Myometrial cell (primary cell): ENCODE measurements around the gene PRRT4. TPM values are rescaled to one million over a fixed set of nuclear protein-coding genes. Genes with fewer than 3 reads are reported as not detected.

Source experiments
- total RNA-seq: library from RNA; depleted of rRNA; stranded (reverse); fragments of >200 nt; gene quantifications from 2 replicates; pipeline ENCODE4 v1.2.3, GENCODE V29; 2015

PRRT4 gene
- total RNA-seq = not detected in 2 replicates

DNA sequence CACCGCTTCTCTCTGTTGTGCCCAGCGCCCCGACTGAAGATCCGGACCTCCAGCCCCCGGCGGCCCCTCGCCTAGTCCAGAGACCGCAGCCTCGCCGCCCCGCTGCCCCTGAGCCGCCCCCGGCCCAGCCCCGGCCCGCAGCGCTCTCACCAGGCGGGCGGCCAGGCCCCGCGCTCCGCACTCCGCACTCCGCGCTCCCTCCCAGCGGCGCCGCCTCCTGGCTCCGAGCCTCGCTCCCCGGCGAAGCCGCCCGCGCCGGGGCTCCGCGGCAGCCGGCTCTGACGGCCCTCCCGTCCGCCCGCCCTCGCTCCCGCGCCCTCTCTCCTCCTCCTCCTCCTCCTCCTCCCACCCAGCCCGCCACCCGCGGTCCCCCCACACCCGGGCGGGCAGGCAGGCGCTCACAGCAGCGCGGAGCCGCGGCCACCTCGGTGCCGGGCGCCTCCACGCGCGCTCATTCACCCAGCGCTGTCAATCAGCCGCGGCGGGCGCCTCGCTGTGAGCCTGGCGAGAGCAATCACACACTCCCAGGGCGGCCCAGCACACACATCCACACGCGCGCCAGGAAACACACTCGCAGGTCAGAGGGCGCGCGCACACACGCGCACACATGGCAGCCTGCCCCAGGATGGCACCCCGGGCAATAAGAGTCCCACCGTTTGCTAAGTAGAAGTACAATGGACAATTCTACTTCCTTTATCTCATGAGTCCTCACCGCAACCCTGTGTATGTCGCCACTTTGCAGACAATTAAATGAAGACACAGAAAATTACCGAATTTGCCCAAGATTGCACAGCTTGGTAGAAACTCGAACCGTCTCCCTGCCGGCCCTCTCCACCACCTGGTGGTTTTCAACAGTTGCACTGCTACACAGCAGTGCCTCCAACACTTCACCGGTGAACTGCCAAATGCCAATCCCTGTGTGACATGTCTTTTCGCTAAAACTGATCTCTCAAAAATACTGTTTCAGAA lies at the start of gene PRRT4:
Gene PRRT4 (minus strand): TSS at position 280 of the 969 bp plus-strand sequence.

DNA sequence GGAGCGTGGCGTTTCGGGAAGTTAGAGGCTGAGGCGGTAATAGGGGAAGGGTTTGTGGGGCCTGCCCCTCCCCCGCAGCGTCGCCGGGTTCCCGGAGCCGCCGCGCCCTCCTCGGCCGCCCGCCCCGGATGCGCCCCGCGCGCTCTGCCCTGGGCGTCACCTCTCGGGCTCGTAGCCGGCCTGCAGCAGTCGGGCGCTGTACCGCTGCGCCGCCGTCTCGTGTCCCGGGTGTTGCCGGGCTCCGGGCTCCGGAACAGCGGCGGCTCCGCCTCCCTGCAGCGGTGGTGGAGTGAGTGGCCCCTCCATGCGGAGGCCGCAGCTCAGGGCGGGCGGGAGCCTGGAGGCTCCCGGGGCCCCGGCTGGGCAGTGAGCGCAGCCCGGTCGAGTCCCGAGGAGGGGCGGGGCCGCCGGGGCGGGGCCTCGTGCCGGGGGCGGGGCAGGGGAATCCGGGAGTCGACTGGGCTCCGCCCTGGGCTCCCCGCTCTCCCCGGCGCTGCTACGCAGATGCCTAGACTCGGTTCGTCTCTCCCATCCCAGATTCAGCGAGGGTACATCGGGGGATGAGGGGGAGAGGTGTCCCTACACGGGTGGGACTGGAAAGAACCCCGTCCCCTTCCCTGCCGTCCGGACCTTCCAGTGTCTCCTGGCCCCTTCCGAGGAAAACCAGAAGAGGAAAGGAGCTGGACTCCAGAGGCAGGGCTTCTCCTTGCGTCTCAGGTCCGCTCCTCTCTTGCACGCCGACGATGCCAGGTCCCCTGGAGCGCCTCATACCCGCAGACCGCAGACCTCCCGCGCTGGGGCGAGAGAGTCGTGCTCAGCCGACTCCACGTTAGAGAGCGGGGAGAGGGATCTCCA lies 48.3 kb upstream of the PRRT4 start, which contains the start of gene IMPDH1:
Gene IMPDH1 (minus strand): TSS at position 387 of the 855 bp plus-strand sequence. CDS start 81 bp downstream, at position 306.

GRCh38 chr7:128343554-128344430 lies 17.7 kb downstream of the PRRT4 start, which contains the start of gene RBM28:
Gene RBM28 (minus strand): TSS chr7:128343908. CDS start chr7:128343793, 115 bp downstream.

Other genes with a start within 250 kb of the PRRT4 start
- not detected in 2 replicates for gene LEP, start 120.4 kb downstream of the PRRT4 start, total RNA-seq
- gene RBM28, start 17.8 kb downstream of the PRRT4 start, total RNA-seq = 14.4 TPM in 2 replicates
- gene IMPDH1, start 48.3 kb upstream of the PRRT4 start, total RNA-seq = 101 and 126 TPM in 2 replicates
- gene HILPDA, start 94.2 kb upstream of the PRRT4 start, total RNA-seq = 7.8 and 12.1 TPM in 2 replicates
- 38.1 and 40.6 TPM in 2 replicates for gene METTL2B, start 115.1 kb upstream of the PRRT4 start, total RNA-seq